H9 (cell line): ENCODE results near the gene PFKFB2. TPM values are rescaled to one million over a fixed set of nuclear protein-coding genes. Genes with fewer than 3 reads are reported as not detected.

ENCODE experiments used
- DNase-seq: peaks from one replicate; pipeline ENCODE4 v3.0.0-alpha.2; 2017
- H2AFZ ChIP-seq: one replicate; pipeline ENCODE4 v1.6.1; 2013; ENCODE audit warnings: mild to moderate bottlenecking, low read length, control low read depth, moderate library complexity
- H2AK5ac ChIP-seq: 2 replicates; pipeline ENCODE4 v1.6.1; 2013; ENCODE audit warnings: low read length, control low read depth, mixed read lengths; ENCODE audit not compliant: insufficient read length
- H2BK120ac ChIP-seq: one replicate; pipeline ENCODE4 v1.6.1; 2013; ENCODE audit warnings: low read depth, mild to moderate bottlenecking, low read length, control low read depth, inconsistent platforms; ENCODE audit not compliant: poor library complexity, severe bottlenecking
- H2BK12ac ChIP-seq: 2 replicates; pipeline ENCODE4 v1.6.1; 2013; ENCODE audit warnings: low read length, control low read depth, mixed read lengths, low read depth; ENCODE audit not compliant: insufficient read length
- H2BK15ac ChIP-seq: 2 replicates; pipeline ENCODE4 v1.6.1; 2013; ENCODE audit warnings: low read depth, low read length, control low read depth
- H2BK20ac ChIP-seq: one replicate; pipeline ENCODE4 v1.6.1; 2013; ENCODE audit warnings: low read depth, mild to moderate bottlenecking, low read length, control low read depth, inconsistent platforms; ENCODE audit not compliant: poor library complexity, severe bottlenecking
- H2BK5ac ChIP-seq: 2 replicates; pipeline ENCODE4 v1.6.1; 2013; ENCODE audit warnings: low read length, control low read depth, mixed read lengths; ENCODE audit not compliant: insufficient read length
- H3K14ac ChIP-seq: 2 replicates; pipeline ENCODE4 v1.6.1; 2013; ENCODE audit warnings: low read length, control low read depth; ENCODE audit not compliant: insufficient read depth
- H3K18ac ChIP-seq: 2 replicates; pipeline ENCODE4 v1.6.1; 2013; ENCODE audit warnings: low read depth, mild to moderate bottlenecking, mixed read lengths, low read length, control low read depth; ENCODE audit not compliant: insufficient read length
- H3K23ac ChIP-seq: 2 replicates; pipeline ENCODE4 v1.6.1; 2013; ENCODE audit warnings: low read length, control low read depth, mixed read lengths, low read depth; ENCODE audit not compliant: insufficient read length
- H3K23me2 ChIP-seq: 2 replicates; pipeline ENCODE4 v1.6.1; 2013; ENCODE audit warnings: low read depth, mild to moderate bottlenecking, mixed read lengths, low read length, control low read depth; ENCODE audit not compliant: insufficient read length, poor library complexity, severe bottlenecking
- H3K27ac ChIP-seq: 2 replicates; pipeline ENCODE4 v1.5.1; 2013; ENCODE audit warnings: low read length, control low read depth, mixed read lengths, low read depth; ENCODE audit not compliant: insufficient read length
- H3K27me3 ChIP-seq: 2 replicates; pipeline ENCODE4 v1.6.1; 2013; ENCODE audit warnings: low read length, control low read depth, inconsistent platforms; ENCODE audit not compliant: insufficient read depth
- H3K4ac ChIP-seq: 2 replicates; pipeline ENCODE4 v1.6.1; 2013; ENCODE audit warnings: low read depth, mild to moderate bottlenecking, control low read depth, inconsistent platforms, low read length, moderate library complexity
- H3K4me1 ChIP-seq: 2 replicates; pipeline ENCODE4 v1.6.1; 2013; ENCODE audit warnings: low read length, control low read depth, inconsistent platforms; ENCODE audit not compliant: insufficient read depth
- H3K4me2 ChIP-seq: 2 replicates; pipeline ENCODE4 v1.6.1; 2013; ENCODE audit warnings: low read length, control low read depth, mixed read lengths; ENCODE audit not compliant: insufficient read length, insufficient read depth
- H3K56ac ChIP-seq: 2 replicates; pipeline ENCODE4 v1.6.1; 2013; ENCODE audit warnings: low read depth, mild to moderate bottlenecking, mixed read lengths, low read length, control low read depth; ENCODE audit not compliant: insufficient read length
- H3K79me1 ChIP-seq: 2 replicates; pipeline ENCODE4 v1.6.1; 2013; ENCODE audit warnings: low read depth, mild to moderate bottlenecking, moderate library complexity, low read length, control low read depth, inconsistent platforms; ENCODE audit not compliant: insufficient read depth, poor library complexity, severe bottlenecking
- H3K79me2 ChIP-seq: 2 replicates; pipeline ENCODE4 v1.6.1; 2013; ENCODE audit warnings: low read length, control low read depth, inconsistent platforms; ENCODE audit not compliant: insufficient read depth
- H3K9ac ChIP-seq: 2 replicates; pipeline ENCODE4 v1.6.1; 2013; ENCODE audit warnings: low read length, control low read depth, mixed read lengths; ENCODE audit not compliant: insufficient read length; ENCODE audit errors: extremely low read depth
- H3K9me3 ChIP-seq: one replicate; pipeline ENCODE4 v1.6.1; 2013; ENCODE audit warnings: low read depth, low read length, inconsistent platforms; ENCODE audit not compliant: control insufficient read depth
- H3T11ph ChIP-seq: one replicate; pipeline ENCODE4 v1.6.1; 2013; ENCODE audit warnings: mild to moderate bottlenecking, low read length, control low read depth, inconsistent platforms
- H4K20me1 ChIP-seq: one replicate; pipeline ENCODE4 v1.6.1; 2013; ENCODE audit not compliant: control insufficient read depth, insufficient read length, insufficient read depth
- H4K5ac ChIP-seq: 2 replicates; pipeline ENCODE4 v1.6.1; 2013; ENCODE audit warnings: low read depth, mild to moderate bottlenecking, mixed read lengths, low read length, control low read depth; ENCODE audit not compliant: insufficient read length
- H4K8ac ChIP-seq: replicated peaks from 2 replicates; pipeline ENCODE4 v1.6.1; 2013; ENCODE audit warnings: low read length, control low read depth, mixed read lengths, low read depth; ENCODE audit not compliant: insufficient read length
- H4K91ac ChIP-seq: 2 replicates; pipeline ENCODE4 v1.6.1; 2013; ENCODE audit warnings: low read depth, mild to moderate bottlenecking, moderate library complexity, mixed read lengths, low read length, control low read depth; ENCODE audit not compliant: insufficient read length
- H3K27ac Mint-ChIP-seq, 3 experiments: 2 replicates in 2 of 3; 3 replicates in 1 of 3; pipeline ENCODE4 v1.8.0; 2020 to 2021; ENCODE audit warnings: mixed read lengths in 3 of 3, mild to moderate bottlenecking in 1 of 3, moderate library complexity in 1 of 3
- H3K27me3 Mint-ChIP-seq: 2 replicates; pipeline ENCODE4 v1.8.0; 2021; ENCODE audit warnings: low read depth, mild to moderate bottlenecking, moderate library complexity, mixed read lengths
- H3K36me3 Mint-ChIP-seq, 3 experiments: 2 replicates in 2 of 3; 3 replicates in 1 of 3; pipeline ENCODE4 v1.8.0; 2020 to 2021; ENCODE audit warnings: low read depth in 3 of 3, mixed read lengths in 3 of 3; ENCODE audit not compliant: insufficient read depth in 1 of 3
- H3K4me1 Mint-ChIP-seq, 2 experiments: 2 replicates each; pipeline ENCODE4 v1.8.0; 2020; ENCODE audit warnings: mixed read lengths in 2 of 2
- H3K4me3 Mint-ChIP-seq, 2 experiments: 2 replicates in 1 of 2; 3 replicates in 1 of 2; pipeline ENCODE4 v1.8.0; 2020 to 2021; ENCODE audit warnings: mild to moderate bottlenecking in 2 of 2, mixed read lengths in 2 of 2, moderate library complexity in 1 of 2
- H3K9me3 Mint-ChIP-seq, 2 experiments: 2 replicates in 1 of 2; 3 replicates in 1 of 2; pipeline ENCODE4 v1.8.0; 2020; ENCODE audit warnings: mild to moderate bottlenecking in 2 of 2, mixed read lengths in 2 of 2, moderate library complexity in 1 of 2
- WGBS: extraction: QIAGEN DNeasy Blood & Tissue Kit; methylation state at CpG from one replicate; pipeline ENCODE4 v1.1.7; 2013; ENCODE audit warnings: missing lambda C conversion rate, low lambda C conversion rate, mixed read lengths; ENCODE audit not compliant: insufficient read length; ENCODE audit errors: extremely low coverage; 5-methylcytosine and 5-hydroxymethylcytosine counted together
- total RNA-seq: library from RNA; stranded (reverse); gene quantifications from 2 replicates; pipeline ENCODE4 v1.2.1, GENCODE V29; 2021
- TF ChIP-seq, protein P1 (sequence below): fragments of 200-600 bp; sonication (generic); conservative IDR thresholded peaks from 3 replicates; pipeline ENCODE4 v1.8.0; 2021; ENCODE audit warnings: antibody characterized with exemption, mild to moderate bottlenecking

Gene PFKFB2
- total RNA-seq, 1 experiment from 2014 or later, result 14.6 TPM

GRCh38 chr1:207014728-207015127 lies 38.3 kb upstream of the PFKFB2 start:
- Histone ChIP-seq H3K27me3 (no peaks in the 10 kb centered on the region), H3K9ac (no peak overlapping the region), H3K56ac (no peak overlapping the region), H2AK5ac (no peak overlapping the region), H3K14ac (no peak overlapping the region), H3K79me1 (no peaks in the 10 kb centered on the region), H3K4ac (no peak overlapping the region), H4K20me1 (no peaks in the 10 kb centered on the region), H2BK5ac (no peak overlapping the region), H3K4me2 (no peak overlapping the region), H4K8ac (no peak overlapping the region), H3K23me2 (no peaks in the 10 kb centered on the region), H2BK120ac (no peak overlapping the region), H2BK15ac (no peak overlapping the region), H3K18ac (no peak overlapping the region), H3K4me1 (no peaks in the 10 kb centered on the region), H2AFZ (no peak overlapping the region), H3T11ph (no peak overlapping the region), H3K27ac (no peak overlapping the region), H3K23ac (no peak overlapping the region), H3K9me3 (no peaks in the 10 kb centered on the region), H2BK20ac (no peak overlapping the region), H4K91ac (no peak overlapping the region), H2BK12ac (no peak overlapping the region), H4K5ac (no peak overlapping the region), H3K79me2 (no peaks in the 10 kb centered on the region)
- no peaks in the 10 kb centered on the region for H3K9me3 Mint-ChIP-seq
- no peaks in the 10 kb centered on the region for H3K4me1 Mint-ChIP-seq
- WGBS, result no CpG with 5 or more reads among the region's 3 CpGs
- H3K27ac Mint-ChIP-seq, result no peak overlapping the region
- H3K4me3 Mint-ChIP-seq, result no peak overlapping the region
- no peak for DNase-seq
- TF ChIP-seq, protein P1, sequence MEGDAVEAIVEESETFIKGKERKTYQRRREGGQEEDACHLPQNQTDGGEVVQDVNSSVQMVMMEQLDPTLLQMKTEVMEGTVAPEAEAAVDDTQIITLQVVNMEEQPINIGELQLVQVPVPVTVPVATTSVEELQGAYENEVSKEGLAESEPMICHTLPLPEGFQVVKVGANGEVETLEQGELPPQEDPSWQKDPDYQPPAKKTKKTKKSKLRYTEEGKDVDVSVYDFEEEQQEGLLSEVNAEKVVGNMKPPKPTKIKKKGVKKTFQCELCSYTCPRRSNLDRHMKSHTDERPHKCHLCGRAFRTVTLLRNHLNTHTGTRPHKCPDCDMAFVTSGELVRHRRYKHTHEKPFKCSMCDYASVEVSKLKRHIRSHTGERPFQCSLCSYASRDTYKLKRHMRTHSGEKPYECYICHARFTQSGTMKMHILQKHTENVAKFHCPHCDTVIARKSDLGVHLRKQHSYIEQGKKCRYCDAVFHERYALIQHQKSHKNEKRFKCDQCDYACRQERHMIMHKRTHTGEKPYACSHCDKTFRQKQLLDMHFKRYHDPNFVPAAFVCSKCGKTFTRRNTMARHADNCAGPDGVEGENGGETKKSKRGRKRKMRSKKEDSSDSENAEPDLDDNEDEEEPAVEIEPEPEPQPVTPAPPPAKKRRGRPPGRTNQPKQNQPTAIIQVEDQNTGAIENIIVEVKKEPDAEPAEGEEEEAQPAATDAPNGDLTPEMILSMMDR, result no peak
- no peaks in the 10 kb centered on the region for H3K36me3 Mint-ChIP-seq
- peaks cover 38% of the 10 kb centered on the region for H3K27me3 Mint-ChIP-seq
